IMR-90 (cell line): ENCODE results near the gene TGM2.

Experiments used
- CEBPB ChIP-seq: IDR thresholded peaks from 2 replicates; pipeline ENCODE4 v1.6.1; 2012; ENCODE audit warnings: low read depth, low read length, improper control_type of control experiment
- CHD1 ChIP-seq: IDR thresholded peaks from 2 replicates; pipeline ENCODE4 v1.6.1; 2012; ENCODE audit warnings: low read depth, low read length, improper control_type of control experiment
- CTCF ChIP-seq: conservative IDR thresholded peaks from 2 replicates; pipeline ENCODE4 v1.5.1; 2012; ENCODE audit warnings: mild to moderate bottlenecking, low read depth, low read length, improper control_type of control experiment
- FOS ChIP-seq: fragments of 150-350 bp; IDR thresholded peaks from 2 replicates; pipeline ENCODE4 v1.6.1; 2016; ENCODE audit warnings: low read depth, low read length
- NFE2L2 ChIP-seq: fragments of 150-350 bp; IDR thresholded peaks from 2 replicates; pipeline ENCODE4 v1.6.1; 2016; ENCODE audit warnings: low read depth, mild to moderate bottlenecking, low read length
- POLR2A ChIP-seq: IDR thresholded peaks from 2 replicates; pipeline ENCODE4 v1.6.1; 2012; ENCODE audit warnings: mild to moderate bottlenecking, low read depth, low read length
- RCOR1 ChIP-seq: IDR thresholded peaks from 2 replicates; pipeline ENCODE4 v1.6.1; 2012; ENCODE audit warnings: mild to moderate bottlenecking, low read length, improper control_type of control experiment; ENCODE audit not compliant: insufficient replicate concordance
- RFX5 ChIP-seq: IDR thresholded peaks from 2 replicates; pipeline ENCODE4 v1.8.0; 2012; ENCODE audit warnings: low read depth, mild to moderate bottlenecking, low read length, moderate library complexity
- USF2 ChIP-seq: fragments of 150-350 bp; IDR thresholded peaks from 2 replicates; pipeline ENCODE4 v1.6.1; 2017; ENCODE audit warnings: mild to moderate bottlenecking, antibody characterized with exemption, low read length, low read depth

GRCh38 chr20:38139977-38140753 lies 24.9 kb downstream of the TGM2 start:
- TF ChIP-seq CTCF (no peak), POLR2A (no peak), RCOR1 (no peak), CEBPB (no peak), CHD1 (no peak), NFE2L2 (no peak), RFX5 (no peak), FOS (no peak), USF2 (no peak)
